IMR-90 (cell line): ENCODE measurements around the gene RPS3. TPM values are rescaled to one million over a fixed set of nuclear protein-coding genes. Genes with fewer than 3 reads are reported as not detected.

Experiments
- ATAC-seq: fragments of 200-7000 bp; cut with Tn5 transposase; 2 replicates; pipeline ENCODE4 v1.9.1; 2020; ENCODE audit warnings: low read depth, mild to moderate bottlenecking, moderate library complexity
- BruUV-seq: library from RNA; stranded (reverse); fragments of 400-500 nt; replicated peaks from 2 replicates; lab custom pipeline; 2021; lab: Mats Ljungman, UMichigan
- CTCF ChIA-PET: fragments of 300-600 bp; formaldehyde crosslinking; extraction: SDS; loops from one replicate; lab custom pipeline; 2021; ENCODE audit warnings: antibody characterized with exemption; lab: Yijun Ruan, JAX
- POLR2A ChIA-PET: fragments of 300-600 bp; sonication (Branson Sonifier 250); formaldehyde crosslinking; loops from one replicate; lab custom pipeline; 2022; ENCODE audit warnings: antibody characterized with exemption; ENCODE audit not compliant: unreplicated experiment; lab: Charles Lee
- DNase-seq: peaks from one replicate; pipeline ENCODE4 v3.0.0; 2013
- H2AFZ ChIP-seq: replicated peaks from 2 replicates; pipeline ENCODE3; 2013; ENCODE audit warnings: low read length, mild to moderate bottlenecking; ENCODE audit not compliant: poor library complexity
- H2AK5ac ChIP-seq: 2 replicates; pipeline ENCODE4 v1.6.1; 2013; ENCODE audit warnings: low read depth, low read length, inconsistent platforms
- H2AK9ac ChIP-seq: replicated peaks from 2 replicates; pipeline ENCODE3; 2013; ENCODE audit warnings: mild to moderate bottlenecking, low read depth, low read length, moderate library complexity; ENCODE audit not compliant: poor library complexity
- H2BK120ac ChIP-seq: 2 replicates; pipeline ENCODE4 v1.6.1; 2013; ENCODE audit warnings: low read depth, low read length, inconsistent platforms
- H2BK15ac ChIP-seq: 3 replicates; pipeline ENCODE4 v1.6.1; 2013; ENCODE audit warnings: low read depth, low read length, inconsistent platforms
- H2BK20ac ChIP-seq: 2 replicates; pipeline ENCODE4 v1.6.1; 2013; ENCODE audit warnings: low read depth, mild to moderate bottlenecking, inconsistent platforms, low read length, moderate library complexity
- H2BK5ac ChIP-seq: 2 replicates; pipeline ENCODE4 v1.6.1; 2013; ENCODE audit warnings: mild to moderate bottlenecking, low read depth, low read length, inconsistent platforms; ENCODE audit not compliant: poor library complexity, severe bottlenecking
- H3K14ac ChIP-seq: replicated peaks from 2 replicates; pipeline ENCODE4 v1.6.1; 2013; ENCODE audit warnings: low read depth, low read length, inconsistent platforms
- H3K18ac ChIP-seq: 2 replicates; pipeline ENCODE4 v1.6.1; 2013; ENCODE audit warnings: low read depth, low read length, control low read depth
- H3K23ac ChIP-seq: 2 replicates; pipeline ENCODE4 v1.6.1; 2013; ENCODE audit warnings: low read depth, low read length, inconsistent platforms
- H3K27ac ChIP-seq: 2 replicates; pipeline ENCODE4 v1.5.1; 2013; ENCODE audit warnings: mild to moderate bottlenecking, control low read depth, low read length; ENCODE audit not compliant: insufficient read depth
- H3K27me3 ChIP-seq: 2 replicates; pipeline ENCODE4 v1.6.1; 2013; ENCODE audit warnings: low read length; ENCODE audit not compliant: control insufficient read depth, insufficient read depth
- H3K36me3 ChIP-seq: 2 replicates; pipeline ENCODE4 v1.6.1; 2013; ENCODE audit warnings: low read length, mixed read lengths; ENCODE audit not compliant: control insufficient read depth, insufficient read depth
- H3K4ac ChIP-seq: 2 replicates; pipeline ENCODE4 v1.6.1; 2013; ENCODE audit warnings: low read depth, low read length, inconsistent platforms
- H3K4me1 ChIP-seq: 2 replicates; pipeline ENCODE4 v1.6.1; 2013; ENCODE audit warnings: low read length, mixed read lengths; ENCODE audit not compliant: control insufficient read depth, insufficient read depth
- H3K4me2 ChIP-seq: 2 replicates; pipeline ENCODE4 v1.6.1; 2013; ENCODE audit warnings: low read depth, mild to moderate bottlenecking, control low read depth, low read length, moderate library complexity
- H3K4me3 ChIP-seq: 2 replicates; pipeline ENCODE4 v1.5.1; 2013; ENCODE audit warnings: low read depth, mild to moderate bottlenecking, control low read depth, low read length, moderate library complexity; ENCODE audit not compliant: insufficient read depth
- H3K56ac ChIP-seq: 2 replicates; pipeline ENCODE4 v1.6.1; 2013; ENCODE audit warnings: low read length, inconsistent platforms; ENCODE audit not compliant: insufficient read depth; ENCODE audit errors: extremely low read depth
- H3K79me1 ChIP-seq, 2 experiments: 2 replicates each; pipeline ENCODE4 v1.6.1; 2013; ENCODE audit warnings: low read length in 2 of 2, inconsistent platforms in 1 of 2, low read depth in 1 of 2
- H3K9ac ChIP-seq: 2 replicates; pipeline ENCODE4 v1.6.1; 2013; ENCODE audit warnings: low read depth, low read length, control low read depth
- H3K9me1 ChIP-seq: 2 replicates; pipeline ENCODE4 v1.6.1; 2013; ENCODE audit warnings: low read length, inconsistent platforms; ENCODE audit not compliant: insufficient read depth
- H3K9me3 ChIP-seq: 2 replicates; pipeline ENCODE4 v1.6.1; 2013; ENCODE audit warnings: low read length; ENCODE audit not compliant: control insufficient read depth, insufficient read depth
- H4K20me1 ChIP-seq: 2 replicates; pipeline ENCODE4 v1.6.1; 2013; ENCODE audit warnings: low read length, inconsistent platforms; ENCODE audit not compliant: insufficient read depth
- H4K5ac ChIP-seq: 2 replicates; pipeline ENCODE4 v1.6.1; 2013; ENCODE audit warnings: mild to moderate bottlenecking, low read depth, low read length, control low read depth
- H4K8ac ChIP-seq, 2 experiments: 2 replicates each; pipeline ENCODE4 v1.6.1; 2013; ENCODE audit warnings: low read depth in 2 of 2, low read length in 2 of 2, control low read depth in 1 of 2, inconsistent platforms in 1 of 2
- H4K91ac ChIP-seq: 2 replicates; pipeline ENCODE4 v1.6.1; 2013; ENCODE audit warnings: low read depth, low read length, inconsistent platforms; ENCODE audit not compliant: insufficient read depth
- MXI1 ChIP-seq: IDR thresholded peaks from 2 replicates; pipeline ENCODE4 v1.6.1; 2012; ENCODE audit warnings: low read depth, mild to moderate bottlenecking, low read length, moderate library complexity, borderline replicate concordance
- RCOR1 ChIP-seq: IDR thresholded peaks from 2 replicates; pipeline ENCODE4 v1.6.1; 2012; ENCODE audit warnings: mild to moderate bottlenecking, low read length, improper control_type of control experiment; ENCODE audit not compliant: insufficient replicate concordance
- WGBS, 2 experiments: methylation state at CpG; one replicate each; pipeline versions ENCODE4 v1.1.5 to v1.1.7; 2013; ENCODE audit warnings: missing lambda C conversion rate in 2 of 2; ENCODE audit not compliant: insufficient read length in 1 of 2; ENCODE audit errors: extremely low coverage in 2 of 2; 5-methylcytosine and 5-hydroxymethylcytosine counted together
- dilution Hi-C: fragments of 300-500 bp; cut with HindIII; formaldehyde crosslinking; loops from one replicate; pipeline ENCODE4 v1.14.3; 2018; ENCODE audit warnings: low sequenced_read_pairs; ENCODE audit not compliant: unreplicated experiment
- in situ Hi-C: fragments of 300-500 bp; cut with MboI; formaldehyde crosslinking; loops from 3 replicates; pipeline ENCODE4 v1.14.3; 2019; ENCODE audit warnings: low sequenced_read_pairs, inconsistent platforms, mixed read lengths
- intact Hi-C: fragments of 100-400 bp; cut with micrococcal nuclease; formaldehyde crosslinking; loops from 2 replicates; pipeline ENCODE4 v1.10.0; 2022
- microRNA-seq, 2 experiments: library from miRNA; stranded (forward) in 1 of 2; unstranded in 1 of 2; fragments of 10-50 nt in 1 of 2; fragments of <30 nt in 1 of 2; gene quantifications in 1 of 2; microRNA quantifications in 1 of 2; one replicate each; pipeline versions ENCODE3 to v1.1.0; 2013 to 2020; ENCODE audit not compliant: insufficient read depth in 1 of 2, insufficient read length in 1 of 2, unreplicated experiment in 1 of 2
- polyA plus RNA-seq, 3 experiments: library from polyadenylated mRNA; depleted of rRNA; stranded (reverse); fragments of >200 nt; gene quantifications; 2 replicates each; pipeline ENCODE4 v1.2.3, GENCODE V29; 2012; ENCODE audit warnings: low replicate concordance in 1 of 3
- small RNA-seq, 5 experiments: library from RNA; depleted of rRNA; stranded (forward); fragments of <200 nt; gene quantifications; one replicate each; pipeline ENCODE3, GENCODE V24; 2012
- total RNA-seq: library from RNA; depleted of rRNA; stranded (reverse); fragments of >200 nt; gene quantifications from 2 replicates; pipeline ENCODE4 v1.2.3, GENCODE V29; 2012; rRNA removed

The RPS3 gene
- total and polyA plus RNA-seq, 2 of the 4 experiments (the other 2 are of a cell fraction) = 2,360 to 2,477 TPM

GRCh38 chr11:75454987-75455386 lies 55.7 kb downstream of the RPS3 start:
- no TSS peak for BruUV-seq
- Histone ChIP-seq H3K56ac (no peak overlapping the region), H3K4me1 (peaks cover 7% of the 10 kb centered on the region), H4K20me1 (no peaks in the 10 kb centered on the region), H2BK120ac (no peak overlapping the region), H3K27ac (no peak overlapping the region), H2AK5ac (no peak overlapping the region; the same call in 1 of the 2 replicates), H3K4me3 (no peak overlapping the region), H3K4ac (no peak overlapping the region), H3K9me1 (0 out of 2 replicates have a peak, but pooled peaks cover 3% of the 10 kb centered on the region), H3K79me1 (no peaks in the 10 kb centered on the region), H3K4me2 (no peak overlapping the region), H4K8ac (no peak overlapping the region), H4K91ac (no peak overlapping the region), H3K36me3 (no peaks in the 10 kb centered on the region), H3K23ac (no peak overlapping the region), H3K9me3 (no peaks in the 10 kb centered on the region), H3K14ac (no peak overlapping the region), H4K5ac (no peak overlapping the region), H3K9ac (no peak overlapping the region), H2AFZ (no peak overlapping the region), H2BK5ac (no peak overlapping the region), H2AK9ac (no peak overlapping the region), H3K27me3 (no peaks in the 10 kb centered on the region), H2BK15ac (no peak overlapping the region), H3K18ac (no peak overlapping the region; the same call in 1 of the 2 replicates), H2BK20ac (no peak overlapping the region)
- DNase-seq = no peak
- POLR2A ChIA-PET = no interaction called here
- intact Hi-C loops = loop anchor here (5.0 kb wide), 1 partner anchor 42 kb away; no protein-coding TSS in a partner anchor
- no peak for TF ChIP-seq RCOR1
- no peak for TF ChIP-seq MXI1
- in situ Hi-C loops = no loop called here
- dilution Hi-C loops = no loop called here
- CTCF ChIA-PET = no interaction called here
- WGBS, 2 experiments = 87% methylated on average over 4 of the region's 5 CpGs; no CpG with 5 or more reads in 1 of the 2 experiments
- ATAC-seq = no peak

Small RNA genes lying within 50 kb of the gene (microRNA-seq; reads per million reads assigned to microRNA genes)
- gene SNORD15A (ENCODE audit: insufficient read depth, insufficient read length) (not detected), gene SNORD15B (ENCODE audit: insufficient read depth, insufficient read length) (35.1 reads per million, percentile 69 among the genes with 10 or more reads in this experiment)

Small RNA genes lying within 50 kb of the gene (small RNA-seq; reads per million reads assigned to genes)
- gene SNORD15A (0 reads per million in 5 experiments), gene SNORD15B (109 to 8,782 (median 352) reads per million in 5 experiments)

Other genes starting within 250 kb of the RPS3 start
- gene SLCO2B1, start 248.4 kb upstream of the RPS3 start, total RNA-seq = not detected in 2 replicates
- gene SLCO2B1, start 248.4 kb upstream of the RPS3 start, polyA plus RNA-seq (2012; rRNA removed) = not detected in 2 replicates
- gene TPBGL, start 158.7 kb upstream of the RPS3 start, total RNA-seq = not detected in 2 replicates
- not detected in 2 replicates for gene TPBGL, start 158.7 kb upstream of the RPS3 start, polyA plus RNA-seq (2012; rRNA removed)
- gene ARRB1, start 47.9 kb upstream of the RPS3 start, total RNA-seq = 13.1 and 17.4 TPM in 2 replicates
- gene ARRB1, start 47.9 kb upstream of the RPS3 start, polyA plus RNA-seq (2012; rRNA removed) = 11.0 and 11.4 TPM in 2 replicates
- 1.4 and 1.6 TPM in 2 replicates for gene KLHL35, start 33.7 kb downstream of the RPS3 start, total RNA-seq
- gene KLHL35, start 33.7 kb downstream of the RPS3 start, polyA plus RNA-seq (2012; rRNA removed) = 3.3 TPM in 2 replicates
- gene GDPD5, start 126.4 kb downstream of the RPS3 start, total RNA-seq = 1.7 and 2.0 TPM in 2 replicates
- 7.9 and 8.2 TPM in 2 replicates for gene GDPD5, start 126.4 kb downstream of the RPS3 start, polyA plus RNA-seq (2012; rRNA removed)
- gene SERPINH1, start 162.7 kb downstream of the RPS3 start, total RNA-seq = 772 and 841 TPM in 2 replicates
- 1,857 and 1,944 TPM in 2 replicates for gene SERPINH1, start 162.7 kb downstream of the RPS3 start, polyA plus RNA-seq (2012; rRNA removed)